Measurements from ENCODE around the gene MBOAT7.

DNA sequence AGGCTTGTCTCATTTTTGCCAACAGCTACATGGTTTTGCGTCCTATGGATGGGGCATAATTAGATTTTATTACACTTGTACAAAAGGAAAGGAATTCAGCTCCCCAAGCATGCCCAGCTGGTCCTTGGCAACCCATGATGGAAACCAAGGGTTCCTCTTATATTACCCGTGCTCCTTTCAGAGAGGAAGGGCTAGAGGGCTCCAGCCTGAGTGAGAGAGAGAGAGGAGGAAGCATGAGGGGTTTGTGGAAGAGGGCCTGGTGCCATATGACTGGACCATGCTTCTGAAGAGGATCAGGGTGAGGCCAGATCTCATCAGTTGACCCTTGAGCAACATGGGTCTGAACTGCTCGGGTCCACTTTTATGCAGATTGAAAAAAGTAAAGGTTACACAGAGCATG is 7.7 kb upstream of the MBOAT7 start:
- no peak for TF ChIP-seq EP300 (IDR thresholded peaks at IDR 0.05; ENCODE audit: borderline replicate concordance in 1 of 2, low read depth in 1 of 2, low read length in 1 of 2)
- no peak for TF ChIP-seq SMC3 (IDR thresholded peaks at IDR 0.05; ENCODE audit: low read depth, low read length)
- TF ChIP-seq, protein P1, sequence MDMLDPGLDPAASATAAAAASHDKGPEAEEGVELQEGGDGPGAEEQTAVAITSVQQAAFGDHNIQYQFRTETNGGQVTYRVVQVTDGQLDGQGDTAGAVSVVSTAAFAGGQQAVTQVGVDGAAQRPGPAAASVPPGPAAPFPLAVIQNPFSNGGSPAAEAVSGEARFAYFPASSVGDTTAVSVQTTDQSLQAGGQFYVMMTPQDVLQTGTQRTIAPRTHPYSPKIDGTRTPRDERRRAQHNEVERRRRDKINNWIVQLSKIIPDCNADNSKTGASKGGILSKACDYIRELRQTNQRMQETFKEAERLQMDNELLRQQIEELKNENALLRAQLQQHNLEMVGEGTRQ (IDR thresholded peaks at IDR 0.05; ENCODE audit: borderline replicate concordance, low read depth, low read length): no peak
- no peak for TF ChIP-seq CTCF (IDR thresholded peaks at IDR 0.05)
- TF ChIP-seq TEAD4 (IDR thresholded peaks at IDR 0.05; ENCODE audit: borderline replicate concordance, insufficient read depth): no peak
- TF ChIP-seq CHD2 (IDR thresholded peaks at IDR 0.05; ENCODE audit: low read length, partially characterized antibody): no peak

Data from SK-N-SH (cell line).